OCI-LY3 (cell line): Measurements from ENCODE around the gene CPZ.

ENCODE experiments used
- H2AFZ ChIP-seq: fragments of 200-600, 300-600 bp; shearing (Covaris generic); 2 replicates; pipeline ENCODE4 v1.6.0; 2014; ENCODE audit warnings: antibody characterized with exemption, low read depth, low read length
- H3K27ac ChIP-seq: fragments of 200-600, 300-600 bp; sonication (generic); 2 replicates; pipeline ENCODE4 v1.5.1; 2014; ENCODE audit warnings: mild to moderate bottlenecking, low read length, moderate library complexity, mixed read lengths
- H3K27me3 ChIP-seq: fragments of 200-600, 300-600 bp; sonication (generic); 2 replicates; pipeline ENCODE4 v1.6.1; 2014; ENCODE audit warnings: low read depth, low read length, mixed read lengths
- H3K36me3 ChIP-seq: fragments of 200-600, 300-600 bp; sonication (generic); replicated peaks from 2 replicates; pipeline ENCODE3; 2014; ENCODE audit warnings: low read depth, low read length, mixed read lengths
- H3K4me1 ChIP-seq: fragments of 300-600, 200-600 bp; sonication (generic); 2 replicates; pipeline ENCODE4 v1.6.1; 2014; ENCODE audit warnings: low read length, mixed read lengths
- H3K4me2 ChIP-seq: fragments of 200-600, 300-600 bp; sonication (generic); 2 replicates; pipeline ENCODE4 v1.6.1; 2014; ENCODE audit warnings: low read length, mixed read lengths
- H3K4me3 ChIP-seq: fragments of 300-600, 200-600 bp; sonication (generic); 2 replicates; pipeline ENCODE4 v1.5.1; 2014; ENCODE audit warnings: antibody characterized with exemption, mild to moderate bottlenecking, low read length, moderate library complexity
- H3K79me2 ChIP-seq: fragments of 300-600, 200-600 bp; shearing (Covaris generic); 2 replicates; pipeline ENCODE4 v1.6.1; 2014; ENCODE audit warnings: mild to moderate bottlenecking, low read length, mixed read lengths
- H3K9ac ChIP-seq: fragments of 300-600, 200-600 bp; shearing (Covaris generic); 2 replicates; pipeline ENCODE4 v1.6.0; 2014; ENCODE audit warnings: mild to moderate bottlenecking, low read length, moderate library complexity
- H3K9me3 ChIP-seq: fragments of 200-600, 300-600 bp; shearing (Covaris generic); 2 replicates; pipeline ENCODE4 v1.6.1; 2014; ENCODE audit warnings: low read length, mixed read lengths; ENCODE audit not compliant: insufficient read depth
- H4K20me1 ChIP-seq: fragments of 200-600, 300-600 bp; sonication (generic); 2 replicates; pipeline ENCODE4 v1.6.1; 2016; ENCODE audit warnings: low read length, mixed read lengths; ENCODE audit not compliant: insufficient read depth
- CTCF ChIP-seq: fragments of 200-600, 300-600 bp; sonication (generic); IDR thresholded peaks from 2 replicates; pipeline ENCODE4 v1.5.1; 2014; ENCODE audit warnings: antibody characterized with exemption, low read length, low read depth
- EZH2phosphoT487 ChIP-seq: fragments of 200-600 bp; shearing (Covaris generic); IDR thresholded peaks from 2 replicates; pipeline ENCODE4 v1.6.1; 2018; ENCODE audit warnings: antibody characterized with exemption, mixed run types, low read depth

Gene CPZ

GRCh38 chr4:8647626-8648025 is 55.1 kb downstream of the CPZ start:
- H3K4me3 ChIP-seq = no peak overlapping the region
- H4K20me1 ChIP-seq = no peaks in the 10 kb centered on the region
- TF ChIP-seq CTCF = no peak
- H3K9me3 ChIP-seq = no peaks in the 10 kb centered on the region
- H3K27ac ChIP-seq = no peak overlapping the region
- no peaks in the 10 kb centered on the region for H3K79me2 ChIP-seq
- no peak overlapping the region for H2AFZ ChIP-seq
- no peaks in the 10 kb centered on the region for H3K36me3 ChIP-seq
- H3K4me2 ChIP-seq = no peak overlapping the region
- no peak overlapping the region for H3K9ac ChIP-seq
- H3K4me1 ChIP-seq = peaks cover 3% of the 10 kb centered on the region; the same call in 1 of the 2 replicates
- no peaks in the 10 kb centered on the region for H3K27me3 ChIP-seq

- Histone ChIP-seq H3K27ac (no peak overlapping the region), H4K20me1 (no peaks in the 10 kb centered on the region), H3K79me2 (no peaks in the 10 kb centered on the region), H3K27me3 (no peaks in the 10 kb centered on the region), H3K9ac (no peak overlapping the region), H3K9me3 (no peaks in the 10 kb centered on the region), H2AFZ (no peak overlapping the region), H3K36me3 (no peaks in the 10 kb centered on the region), H3K4me1 (no peaks in the 10 kb centered on the region), H3K4me2 (no peak overlapping the region), H3K4me3 (no peak overlapping the region)
- no peak for TF ChIP-seq CTCF
- TF ChIP-seq EZH2phosphoT487 = no peak
These were observed 55.7 kb downstream of the CPZ start for GRCh38 chr4:8648296-8648695.

- TF ChIP-seq EZH2phosphoT487 (no peak), CTCF (no peak)
- no peaks in the 10 kb centered on the region for H3K27me3 ChIP-seq
- no peaks in the 10 kb centered on the region for H3K36me3 ChIP-seq
These were observed 56.5 kb downstream of the CPZ start for GRCh38 chr4:8648816-8649630.

GRCh38 chr4:8649631-8650361 is 57.2 kb downstream of the CPZ start:
- Histone ChIP-seq H3K36me3 (no peaks in the 10 kb centered on the region), H3K79me2 (no peaks in the 10 kb centered on the region), H3K9ac (no peak overlapping the region), H3K9me3 (no peaks in the 10 kb centered on the region), H3K27ac (no peak overlapping the region), H3K27me3 (no peaks in the 10 kb centered on the region), H3K4me1 (no peaks in the 10 kb centered on the region), H3K4me2 (no peak overlapping the region), H2AFZ (no peak overlapping the region), H3K4me3 (no peak overlapping the region), H4K20me1 (no peaks in the 10 kb centered on the region)
- TF ChIP-seq EZH2phosphoT487 (no peak), CTCF (no peak)

More at GRCh38 chr4:8648816-8649630, 56.5 kb downstream of the CPZ start:
- H3K79me2 ChIP-seq = no peaks in the 10 kb centered on the region
- H3K4me3 ChIP-seq = no peak overlapping the region
- no peak overlapping the region for H3K9ac ChIP-seq
- H2AFZ ChIP-seq = no peak overlapping the region
- no peaks in the 10 kb centered on the region for H3K4me1 ChIP-seq
- no peak overlapping the region for H3K27ac ChIP-seq
- no peak overlapping the region for H3K4me2 ChIP-seq
- H4K20me1 ChIP-seq = no peaks in the 10 kb centered on the region
- no peaks in the 10 kb centered on the region for H3K9me3 ChIP-seq
